GM23248 (cell line): ENCODE data around the gene FLRT1.

Experiments
- EZH2 ChIP-seq: fragments of 200-600 bp; sonication (generic); IDR thresholded peaks from 2 replicates; pipeline ENCODE4 v1.6.1; 2018; ENCODE audit warnings: antibody characterized with exemption, mild to moderate bottlenecking; ENCODE audit not compliant: insufficient read depth, poor library complexity, severe bottlenecking
- EZH2phosphoT487 ChIP-seq: fragments of 200-600 bp; sonication (generic); IDR thresholded peaks from 2 replicates; pipeline ENCODE4 v1.6.1; 2018; ENCODE audit warnings: antibody characterized with exemption, moderate library complexity, mild to moderate bottlenecking, low read depth; ENCODE audit not compliant: insufficient read depth

DNA sequence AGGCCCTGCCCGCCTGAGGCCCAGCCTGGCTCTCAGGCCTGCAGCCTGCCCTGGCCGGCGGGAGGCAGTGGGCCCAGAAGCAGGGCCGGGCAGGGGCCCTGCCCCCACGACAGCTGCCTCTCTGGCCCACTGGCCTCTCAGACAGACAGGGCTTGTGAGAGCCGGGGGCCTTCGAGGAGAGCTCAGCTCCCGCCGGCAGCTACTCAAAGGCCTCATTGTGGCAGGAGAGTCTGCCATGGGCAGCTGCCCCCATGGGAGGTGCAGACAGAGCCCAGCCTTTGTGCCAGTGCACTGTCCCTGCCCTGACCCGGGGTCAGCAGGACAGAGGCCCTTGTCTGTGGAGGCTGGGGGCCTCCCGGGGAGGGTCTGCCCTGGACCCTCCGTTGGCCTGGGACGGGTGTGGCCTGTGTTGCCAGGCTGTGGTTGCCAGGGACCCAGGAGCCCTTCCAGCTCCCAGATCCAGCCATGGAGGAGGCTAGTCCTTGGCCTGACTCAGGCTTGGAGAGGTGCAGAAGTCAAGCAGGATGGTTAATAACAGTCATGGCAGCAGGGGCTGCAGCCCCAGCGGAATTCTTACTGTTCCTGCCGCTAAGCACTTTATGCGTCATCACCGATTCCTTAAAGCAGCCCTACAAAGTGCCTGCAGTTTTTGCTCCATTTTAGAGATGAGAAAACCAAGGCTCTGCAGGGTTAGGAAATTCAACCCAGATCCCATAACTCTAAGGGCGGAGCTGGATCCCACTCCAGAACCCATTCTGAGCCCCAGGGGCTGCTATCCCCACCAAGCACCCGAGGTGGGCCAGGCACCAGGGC, 12.5 kb downstream of the FLRT1 start:
- TF ChIP-seq EZH2phosphoT487 (no peak), EZH2 (no peak)
